D721Med (cell line): ENCODE data around the gene CYCS.

ENCODE experiments used
- DNase-seq: peaks from one replicate; pipeline ENCODE4 v3.0.0; 2011; ENCODE audit warnings: low spot score; ENCODE audit not compliant: insufficient read length
- FAIRE-seq: peaks from 2 replicates; lab custom pipeline; 2011; peaks lifted over from hg19 to GRCh38; lab: Jason Lieb, UNC
- TF ChIP-seq, protein P1 (sequence below): IDR thresholded peaks from 2 replicates; pipeline ENCODE4 v1.5.1; 2012; ENCODE audit warnings: mild to moderate bottlenecking, control low read depth; ENCODE audit not compliant: insufficient read depth; ENCODE audit errors: missing control alignments

Gene CYCS

DNA sequence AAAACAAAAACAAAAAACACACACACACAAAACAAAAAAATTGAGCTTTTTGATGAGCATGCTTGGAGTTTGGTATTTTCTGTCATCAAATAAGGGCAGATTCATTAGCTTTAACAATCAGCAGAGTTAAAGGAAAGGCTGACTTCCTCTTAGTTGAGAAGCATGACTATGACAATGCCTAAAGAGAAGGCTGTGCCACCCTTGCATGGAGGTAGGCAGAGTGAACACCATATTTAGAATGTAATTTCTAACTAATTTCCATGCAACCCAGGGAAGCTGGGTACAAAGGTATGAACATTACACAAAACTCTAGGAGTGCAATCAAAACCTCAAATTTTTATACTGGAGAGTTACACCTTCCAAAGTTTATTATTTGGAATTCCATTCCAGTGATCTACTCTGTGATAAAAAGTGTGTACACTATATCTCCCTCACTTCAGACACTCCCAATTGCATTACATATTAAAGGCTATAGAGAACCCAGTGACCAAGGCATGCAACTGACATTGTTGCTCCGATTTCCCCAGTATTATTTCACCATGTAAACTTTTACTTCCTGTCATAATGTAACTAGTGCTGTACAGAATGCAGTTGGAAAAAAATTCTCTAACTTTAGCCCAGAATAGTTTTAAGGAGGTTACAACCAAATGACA lies 9.4 kb upstream of the CYCS start:
- TF ChIP-seq, protein P1, sequence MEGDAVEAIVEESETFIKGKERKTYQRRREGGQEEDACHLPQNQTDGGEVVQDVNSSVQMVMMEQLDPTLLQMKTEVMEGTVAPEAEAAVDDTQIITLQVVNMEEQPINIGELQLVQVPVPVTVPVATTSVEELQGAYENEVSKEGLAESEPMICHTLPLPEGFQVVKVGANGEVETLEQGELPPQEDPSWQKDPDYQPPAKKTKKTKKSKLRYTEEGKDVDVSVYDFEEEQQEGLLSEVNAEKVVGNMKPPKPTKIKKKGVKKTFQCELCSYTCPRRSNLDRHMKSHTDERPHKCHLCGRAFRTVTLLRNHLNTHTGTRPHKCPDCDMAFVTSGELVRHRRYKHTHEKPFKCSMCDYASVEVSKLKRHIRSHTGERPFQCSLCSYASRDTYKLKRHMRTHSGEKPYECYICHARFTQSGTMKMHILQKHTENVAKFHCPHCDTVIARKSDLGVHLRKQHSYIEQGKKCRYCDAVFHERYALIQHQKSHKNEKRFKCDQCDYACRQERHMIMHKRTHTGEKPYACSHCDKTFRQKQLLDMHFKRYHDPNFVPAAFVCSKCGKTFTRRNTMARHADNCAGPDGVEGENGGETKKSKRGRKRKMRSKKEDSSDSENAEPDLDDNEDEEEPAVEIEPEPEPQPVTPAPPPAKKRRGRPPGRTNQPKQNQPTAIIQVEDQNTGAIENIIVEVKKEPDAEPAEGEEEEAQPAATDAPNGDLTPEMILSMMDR = no peak
- no peak for DNase-seq
- no peak for FAIRE-seq

DNA sequence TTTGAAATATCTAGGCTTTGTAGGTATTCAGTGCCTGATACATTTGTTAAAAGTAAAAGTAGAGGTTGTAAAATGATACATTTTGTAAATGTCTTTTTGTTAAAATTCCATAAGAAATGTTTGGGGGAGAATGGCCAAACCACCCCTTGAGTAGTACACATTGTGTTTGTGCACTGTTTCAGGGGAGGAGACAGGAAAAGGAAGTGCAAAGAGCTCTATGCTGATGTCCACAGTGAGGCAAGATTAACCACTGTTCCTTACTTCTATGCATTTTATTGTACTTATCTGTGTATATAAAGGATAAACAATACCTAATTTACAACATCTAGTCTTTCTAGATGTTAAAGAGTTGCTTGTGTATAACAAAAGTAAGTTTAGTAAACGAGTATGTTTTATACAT lies 7.4 kb upstream of the CYCS start:
- FAIRE-seq (no peak), DNase-seq (no peak)
- TF ChIP-seq, protein P1 = no peak

DNA sequence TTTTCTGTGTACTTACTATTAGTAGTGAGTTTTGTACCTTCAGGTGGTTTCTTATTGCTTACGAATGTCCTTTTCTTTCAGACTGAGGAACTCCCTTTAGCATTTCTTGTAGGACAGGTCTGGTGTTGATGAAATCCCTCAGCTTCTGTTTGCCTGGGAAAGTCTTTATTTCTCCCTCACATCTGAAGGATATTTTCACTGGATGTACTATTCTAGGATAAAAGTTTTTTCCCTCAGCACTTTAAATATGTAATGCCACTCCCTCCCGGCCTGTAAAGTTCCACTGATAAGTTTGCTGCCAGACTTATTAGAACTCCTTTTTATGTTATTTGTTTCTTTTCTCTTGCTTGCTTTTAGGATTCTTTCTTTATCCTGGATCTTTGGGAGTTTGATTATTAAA lies 1.7 kb upstream of the CYCS start:
- FAIRE-seq (no peak), DNase-seq (no peak)
- TF ChIP-seq, protein P1 = no peak

DNA sequence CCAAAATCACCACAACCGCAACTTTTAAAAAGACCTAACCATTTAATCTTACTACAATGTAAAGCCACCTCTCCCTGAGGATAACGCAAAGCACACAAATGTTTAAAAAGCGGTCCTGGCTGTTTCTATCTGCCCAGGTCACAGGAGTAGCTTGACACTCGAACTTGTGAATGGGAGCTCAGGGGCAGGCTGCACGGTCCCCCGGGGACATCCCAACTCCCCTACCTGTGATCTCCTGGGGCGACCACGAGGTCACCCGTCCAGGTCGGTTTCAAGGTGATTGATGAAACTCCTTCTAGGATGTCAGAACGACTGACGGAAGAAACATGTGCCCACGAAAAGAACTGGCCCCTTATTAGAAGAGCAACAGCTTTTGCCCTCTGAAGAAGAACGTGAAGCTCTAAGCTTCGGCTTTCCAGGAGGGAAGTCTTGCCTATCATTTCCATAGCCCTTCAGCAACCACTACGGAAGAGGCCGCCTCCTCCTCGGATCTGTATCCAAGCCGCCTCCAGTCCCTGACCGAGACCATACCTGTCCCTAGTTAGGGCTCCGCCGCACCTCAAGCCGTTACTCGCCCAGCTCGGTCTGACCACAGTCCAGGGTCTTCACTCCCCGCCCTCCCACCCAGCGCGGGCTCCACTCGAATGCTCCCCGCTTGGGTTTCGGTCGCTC lies 459 bp downstream of the CYCS start:
- FAIRE-seq = no peak
- DNase-seq = no peak
- TF ChIP-seq, protein P1 = no peak

DNA sequence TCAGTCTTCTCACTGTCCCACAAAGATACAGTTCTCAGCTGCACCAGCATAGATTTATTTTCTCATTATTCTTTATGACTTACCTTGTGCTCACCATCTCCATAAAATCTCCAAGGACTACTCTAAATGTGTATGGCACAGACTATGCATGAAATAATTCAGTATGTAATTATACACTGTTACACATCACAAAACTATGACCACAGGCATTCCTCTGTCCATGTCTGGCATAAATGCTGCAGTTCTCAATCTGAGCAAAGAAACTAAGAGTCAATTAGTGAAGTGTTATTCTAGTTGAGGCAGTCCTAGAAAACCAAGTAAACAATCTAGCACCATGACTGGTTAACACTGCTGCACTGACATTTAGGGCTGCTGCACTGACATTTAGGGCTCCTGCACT lies 2.7 kb downstream of the CYCS start:
- TF ChIP-seq, protein P1 = no peak
- DNase-seq (no peak), FAIRE-seq (no peak)

DNA sequence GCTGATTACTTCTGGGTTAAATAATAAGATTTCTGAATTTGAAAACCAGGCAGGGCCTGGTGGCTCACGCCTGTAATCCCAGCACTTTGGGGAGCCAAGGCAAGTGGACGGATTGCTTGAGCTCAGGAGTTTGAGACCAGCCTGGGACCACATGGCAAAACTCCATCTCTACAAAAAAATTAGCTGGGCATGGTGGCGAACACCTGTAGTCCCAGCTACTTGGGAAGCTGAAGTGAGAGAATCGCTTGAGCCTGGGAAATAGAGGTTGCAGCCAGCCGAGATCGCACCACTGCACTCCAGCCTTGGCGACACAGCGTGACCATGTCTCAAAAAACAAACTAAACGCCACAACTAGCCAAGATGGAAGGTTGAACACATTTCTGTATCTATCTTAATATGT lies 3.5 kb downstream of the CYCS start:
- DNase-seq (no peak), FAIRE-seq (no peak)
- TF ChIP-seq, protein P1 = no peak

DNA sequence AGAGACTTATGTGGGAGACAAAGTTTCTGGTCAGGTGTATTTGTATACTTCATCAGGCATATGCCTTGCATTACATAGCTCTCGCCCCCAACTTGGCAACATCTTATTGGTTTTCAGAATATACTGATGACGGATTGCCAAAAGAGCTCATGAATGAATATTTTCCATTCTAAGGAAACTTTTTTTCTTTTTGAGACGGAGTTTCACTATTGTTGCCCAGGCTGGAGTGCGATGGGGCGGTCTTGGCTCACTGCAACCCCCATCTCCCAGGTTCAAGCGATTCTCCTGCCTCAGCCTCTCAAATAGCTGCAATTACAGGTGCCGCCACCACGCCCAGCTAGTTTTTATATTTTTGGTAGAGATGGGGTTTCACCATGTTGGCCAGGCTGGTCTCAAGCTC lies 6.0 kb downstream of the CYCS start:
- DNase-seq (no peak), FAIRE-seq (no peak)
- TF ChIP-seq, protein P1 = no peak
